Panc1 (cell line): ENCODE data around the gene SWAP70. TPM values are rescaled to one million over a fixed set of nuclear protein-coding genes. Genes with fewer than 3 reads are reported as not detected.

Experiments
- ATAC-seq: fragments of 200-7000 bp; cut with Tn5 transposase; 2 replicates; pipeline ENCODE4 v1.9.1; 2020; ENCODE audit warnings: mild to moderate bottlenecking, moderate library complexity
- BruUV-seq: library from RNA; stranded (reverse); fragments of 400-500 nt; replicated peaks from 2 replicates; lab custom pipeline; 2021; lab: Mats Ljungman, UMichigan
- CTCF ChIA-PET: fragments of 300-600 bp; sonication (Branson Sonifier 250); formaldehyde crosslinking; loops from one replicate; lab custom pipeline; 2022; ENCODE audit warnings: antibody characterized with exemption; lab: Charles Lee
- POLR2A ChIA-PET: fragments of 300-600 bp; sonication (Branson Sonifier 250); formaldehyde crosslinking; loops from one replicate; lab custom pipeline; 2022; ENCODE audit warnings: antibody characterized with exemption; lab: Charles Lee
- DNase-seq: peaks from one replicate; pipeline ENCODE4 v3.0.0-alpha.2; 2010; ENCODE audit warnings: low read depth, low spot score
- H3K27ac ChIP-seq: 2 replicates; pipeline ENCODE4 v1.5.1; 2011; ENCODE audit warnings: mild to moderate bottlenecking, low read length, inconsistent platforms
- H3K27me3 ChIP-seq: fragments of 200-500 bp; sonication (Bioruptor generic); 2 replicates; pipeline ENCODE4 v1.6.0; 2014; ENCODE audit warnings: low read length, inconsistent platforms; ENCODE audit not compliant: control insufficient read depth, insufficient read depth
- H3K36me3 ChIP-seq: fragments of 200-500 bp; sonication (Bioruptor generic); 2 replicates; pipeline ENCODE4 v1.5.1; 2014; ENCODE audit warnings: inconsistent platforms, mild to moderate bottlenecking, low read length, moderate library complexity; ENCODE audit not compliant: control insufficient read depth, insufficient read depth
- H3K4me1 ChIP-seq: 2 replicates; pipeline ENCODE4 v1.5.1; 2011; ENCODE audit warnings: inconsistent platforms, mild to moderate bottlenecking, low read length, moderate library complexity; ENCODE audit not compliant: control insufficient read depth, insufficient read depth
- H3K4me3 ChIP-seq, 2 experiments: 2 replicates each; pipeline ENCODE4 v1.5.1; 2011 to 2012; ENCODE audit warnings: low read depth in 2 of 2, low read length in 2 of 2, mild to moderate bottlenecking in 2 of 2, inconsistent platforms in 1 of 2, moderate library complexity in 1 of 2
- H3K9me3 ChIP-seq: fragments of 200-500 bp; sonication (Bioruptor generic); 2 replicates; pipeline ENCODE4 v1.5.1; 2014; ENCODE audit warnings: low read depth, mild to moderate bottlenecking, inconsistent platforms, low read length, moderate library complexity; ENCODE audit not compliant: control insufficient read depth, insufficient read depth
- CTCF ChIP-seq: fragments of 450-650 bp; IDR thresholded peaks from 2 replicates; pipeline ENCODE4 v1.5.1; 2017; ENCODE audit warnings: mild to moderate bottlenecking
- POLR2AphosphoS5 ChIP-seq: IDR thresholded peaks from 2 replicates; pipeline ENCODE4 v1.6.1; 2012; ENCODE audit warnings: mild to moderate bottlenecking, low read depth, low read length, moderate library complexity
- REST ChIP-seq, 2 experiments: IDR thresholded peaks; 2 replicates each; pipeline ENCODE4 v1.6.1; 2011 to 2012; ENCODE audit warnings: low read depth in 2 of 2, control low read depth in 1 of 2, low read length in 1 of 2, mild to moderate bottlenecking in 1 of 2, moderate library complexity in 1 of 2; ENCODE audit not compliant: insufficient read depth in 1 of 2
- SIN3A ChIP-seq: IDR thresholded peaks from 2 replicates; pipeline ENCODE4 v1.6.1; 2012; ENCODE audit warnings: low read depth, mild to moderate bottlenecking, low read length, moderate library complexity, borderline replicate concordance; ENCODE audit not compliant: insufficient read depth
- TCF7L2 ChIP-seq: IDR thresholded peaks from 2 replicates; pipeline ENCODE4 v1.6.1; 2011; ENCODE audit warnings: mild to moderate bottlenecking, low read depth, low read length, inconsistent platforms
- in situ Hi-C: cut with HindIII; loops from 2 replicates; pipeline ENCODE4 v1.10.0; 2016; ENCODE audit warnings: low sequenced_read_pairs, low pct_unique_long_range_greater_than_20kb
- intact Hi-C: fragments of 100-400 bp; cut with micrococcal nuclease; formaldehyde crosslinking; loops from one replicate; pipeline ENCODE4 v1.10.0; 2022; ENCODE audit not compliant: unreplicated experiment
- total RNA-seq: library from RNA; stranded (reverse); gene quantifications from one replicate; pipeline ENCODE4 v1.2.1, GENCODE V29; 2021; ENCODE audit not compliant: unreplicated experiment

SWAP70 gene
- total RNA-seq, 1 experiment from 2014 or later = 96.0 TPM

GRCh38 chr11:9662273-9662672 lies 1.6 kb upstream of the SWAP70 start:
- TF ChIP-seq REST (IDR thresholded peaks at IDR 0.05; ENCODE audit: insufficient read depth in 1 of 2, low read depth in 2 of 2, low read length in 1 of 2) (no peak), SIN3A (no peak), TCF7L2 (no peak), POLR2AphosphoS5 (no peak), CTCF (no peak)
- ATAC-seq = no peak
- no peaks in the 10 kb centered on the region for H3K36me3 ChIP-seq
- intact Hi-C loops = loop anchor here (5.0 kb wide), 1 partner anchor 50 kb away; no protein-coding TSS in a partner anchor
- peaks cover 12% of the 10 kb centered on the region; the same call in 1 of the 2 replicates for H3K9me3 ChIP-seq
- no peak overlapping the region for H3K4me3 ChIP-seq
- H3K27me3 ChIP-seq = no peaks in the 10 kb centered on the region
- no peak for DNase-seq
- CTCF ChIA-PET = no interaction called here
- no TSS peak for BruUV-seq
- POLR2A ChIA-PET = interaction anchor here (0.6 kb wide), 2 partner anchors 72 to 599 kb away, joined by 3 read pairs; no protein-coding TSS in a partner anchor
- peak overlapping the region; percentile 32; the same call in 1 of the 2 replicates for H3K27ac ChIP-seq
- in situ Hi-C loops = no loop called here
- no peaks in the 10 kb centered on the region for H3K4me1 ChIP-seq

- DNase-seq = peak; percentile 25
- ATAC-seq = peak; percentile 82
- Histone ChIP-seq H3K36me3 (no peaks in the 10 kb centered on the region), H3K27ac (peak overlapping the region; percentile 89), H3K4me3 (peak overlapping the region; percentile 78 to 97), H3K27me3 (no peaks in the 10 kb centered on the region), H3K9me3 (peaks cover 12% of the 10 kb centered on the region; the same call in 1 of the 2 replicates), H3K4me1 (no peaks in the 10 kb centered on the region)
- CTCF ChIA-PET = interaction anchor here (0.6 kb wide), 1 partner anchor 95 kb away, joined by 4 read pairs; no protein-coding TSS in a partner anchor
- no TSS peak for BruUV-seq
- in situ Hi-C loops (no loop called here), intact Hi-C loops (loop anchor here (5.0 kb wide), 1 partner anchor 52 kb away; no protein-coding TSS in a partner anchor)
- peak; percentile 61; the same call in 1 of the 2 replicates for TF ChIP-seq TCF7L2
- no peak for TF ChIP-seq POLR2AphosphoS5
- TF ChIP-seq CTCF = no peak
- TF ChIP-seq SIN3A = 0 out of 2 replicates have a peak, but pooled peaks have one; percentile 80
- 0 out of 4 replicates have a peak, but pooled peaks of 1 of the 2 experiments have one; percentile 0 for TF ChIP-seq REST (IDR thresholded peaks at IDR 0.05; ENCODE audit: insufficient read depth in 1 of 2, low read depth in 2 of 2, low read length in 1 of 2)
- POLR2A ChIA-PET = interaction anchor here (0.5 to 0.7 kb wide), 3 partner anchors 73 to 640 kb away, joined by 4 to 11 read pairs (median 4); partner anchors contain the start of gene ADM
Measured at GRCh38 chr11:9664276-9665171, 647 bp downstream of the SWAP70 start.
